GM21576 (cell line): ENCODE measurements around the gene GAD1.

Source experiments
- ATAC-seq: cut with Tn5 transposase; IDR thresholded peaks from one replicate; pipeline ENCODE4 v1.9.1; 2021; ENCODE audit warnings: mild to moderate bottlenecking, moderate library complexity; ENCODE audit not compliant: unreplicated experiment

GAD1 gene

DNA sequence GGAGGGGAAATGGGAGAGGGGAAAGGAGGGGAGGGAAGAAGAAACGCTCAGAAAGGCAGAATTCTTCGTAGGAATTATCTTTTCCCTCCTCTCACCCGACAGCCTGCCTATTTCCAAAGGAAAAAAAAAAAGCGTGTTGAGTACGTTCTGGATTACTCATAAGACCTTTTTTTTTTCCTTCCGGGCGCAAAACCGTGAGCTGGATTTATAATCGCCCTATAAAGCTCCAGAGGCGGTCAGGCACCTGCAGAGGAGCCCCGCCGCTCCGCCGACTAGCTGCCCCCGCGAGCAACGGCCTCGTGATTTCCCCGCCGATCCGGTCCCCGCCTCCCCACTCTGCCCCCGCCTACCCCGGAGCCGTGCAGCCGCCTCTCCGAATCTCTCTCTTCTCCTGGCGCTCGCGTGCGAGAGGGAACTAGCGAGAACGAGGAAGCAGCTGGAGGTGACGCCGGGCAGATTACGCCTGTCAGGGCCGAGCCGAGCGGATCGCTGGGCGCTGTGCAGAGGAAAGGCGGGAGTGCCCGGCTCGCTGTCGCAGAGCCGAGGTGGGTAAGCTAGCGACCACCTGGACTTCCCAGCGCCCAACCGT is at the start of gene GAD1:
TSS of gene GAD1 (plus strand) at position 384 of the 589 bp plus-strand sequence. CDS start 1,705 bp downstream, outside the sequence.
- no peak for ATAC-seq

DNA sequence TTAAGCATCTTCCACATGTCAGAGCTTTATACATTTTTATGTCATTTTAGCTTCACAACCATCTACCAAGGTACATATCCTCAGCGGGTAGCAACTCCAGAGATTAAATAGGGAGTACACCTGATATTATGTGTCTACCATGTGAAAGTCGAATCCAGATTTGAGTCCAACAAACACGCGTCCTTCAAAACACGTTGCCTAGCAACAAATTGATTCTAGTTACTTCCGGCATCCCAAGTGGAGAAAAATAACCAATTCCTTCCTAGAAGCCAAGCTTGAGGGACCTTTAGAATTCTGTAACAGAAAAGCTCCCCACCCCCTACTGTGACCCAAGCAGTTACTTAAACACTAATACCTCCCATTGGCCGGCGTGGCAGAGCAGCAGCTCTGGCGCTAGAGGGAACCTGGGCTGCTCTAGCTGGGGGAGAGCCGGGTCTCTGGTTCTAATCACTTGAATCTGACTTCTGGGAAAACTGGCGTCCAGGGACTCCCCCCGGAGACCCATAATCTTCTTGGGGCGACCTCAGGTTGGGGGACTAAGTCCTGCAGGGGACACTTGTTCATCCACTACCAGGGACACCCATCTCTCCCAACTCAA is 46.6 kb upstream of the GAD1 start, which contains the start of gene ERICH2:
TSS of gene ERICH2 (plus strand) at position 371 of the 598 bp plus-strand sequence. CDS start 304 bp downstream, outside the sequence.
- ATAC-seq, result peak; percentile 48

DNA sequence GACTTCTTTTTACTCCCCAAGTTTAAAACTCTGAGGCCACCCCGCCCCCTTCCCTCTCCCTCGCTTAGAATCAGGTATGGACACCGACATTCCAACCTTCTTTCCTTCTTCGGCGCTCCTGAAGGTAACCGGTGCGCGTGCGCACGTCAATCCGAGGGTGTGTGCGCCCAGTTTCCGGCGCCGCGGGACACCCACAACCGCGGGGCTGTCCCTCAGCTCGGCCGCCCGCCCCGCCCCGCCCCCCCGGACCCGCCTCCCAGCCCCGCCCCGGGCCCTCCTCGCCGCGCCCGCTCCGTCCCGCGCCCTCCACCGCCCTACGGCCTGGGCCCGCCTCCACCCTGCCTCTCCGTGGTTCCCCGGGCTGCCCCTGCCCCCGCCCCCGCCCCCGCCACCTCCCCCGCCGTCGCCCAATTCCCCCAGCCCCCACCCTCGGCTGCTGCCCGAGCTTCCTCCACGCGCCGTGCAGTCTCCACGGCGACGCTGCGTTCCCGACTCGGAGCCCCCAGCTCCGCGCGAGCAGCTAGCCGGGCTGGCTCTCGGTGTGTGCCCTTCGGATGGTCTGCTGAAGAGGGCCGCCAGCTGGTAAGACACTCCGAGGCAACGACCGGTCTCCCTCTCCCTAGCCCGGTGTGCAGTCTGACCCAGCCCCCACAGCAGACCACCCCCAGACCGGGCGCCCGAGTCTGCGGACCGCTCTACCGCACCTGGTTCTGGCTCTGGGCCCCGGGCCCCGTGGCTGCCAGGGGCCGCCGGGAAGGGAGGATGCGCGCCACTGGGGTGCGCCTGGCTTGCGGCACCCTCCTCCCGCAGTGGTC is 45.9 kb upstream of the GAD1 start:
- peak; percentile 80 for ATAC-seq

DNA sequence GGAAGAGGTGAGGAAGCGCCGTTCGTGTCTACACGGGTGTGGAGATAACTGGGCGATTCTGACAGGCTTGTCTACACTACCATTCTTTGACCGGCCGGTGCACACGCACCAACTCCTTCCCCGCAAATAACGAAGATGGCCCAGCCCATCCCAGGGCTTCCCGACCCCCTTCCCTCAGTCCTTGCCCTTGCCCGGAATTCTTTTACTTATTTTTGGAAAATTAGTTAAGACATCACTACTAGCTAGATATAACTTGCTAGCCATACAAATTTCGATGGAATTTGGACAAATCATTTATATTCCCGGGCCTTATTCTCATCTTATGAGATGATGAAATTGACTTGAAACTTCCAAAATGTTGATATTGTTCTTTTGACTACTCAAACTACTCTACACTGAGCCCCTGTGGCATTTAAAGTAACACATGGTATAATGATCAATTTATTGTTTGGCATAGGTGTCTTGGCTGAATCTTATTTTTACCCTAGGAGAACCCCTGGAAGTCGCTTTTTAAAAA is 45.2 kb upstream of the GAD1 start:
- ATAC-seq, result no peak

DNA sequence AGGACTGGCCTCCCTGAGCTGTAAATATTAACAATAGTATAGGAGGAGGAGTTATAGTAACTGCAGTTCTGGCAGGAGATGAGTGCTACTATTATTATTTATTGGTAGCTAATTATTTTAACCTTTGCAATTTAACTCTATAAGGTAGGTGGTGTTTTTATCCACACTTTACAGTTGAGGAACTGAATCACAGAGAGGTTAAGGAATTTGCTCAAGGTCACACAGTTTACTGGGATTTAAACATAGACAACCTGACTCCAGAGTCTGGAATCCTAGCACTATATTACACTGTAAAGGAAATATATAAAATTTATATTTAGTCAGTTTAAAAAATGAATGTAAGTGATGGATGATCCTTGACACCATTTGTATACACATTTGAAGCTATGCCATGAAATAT is 44.4 kb upstream of the GAD1 start:
- no peak for ATAC-seq

DNA sequence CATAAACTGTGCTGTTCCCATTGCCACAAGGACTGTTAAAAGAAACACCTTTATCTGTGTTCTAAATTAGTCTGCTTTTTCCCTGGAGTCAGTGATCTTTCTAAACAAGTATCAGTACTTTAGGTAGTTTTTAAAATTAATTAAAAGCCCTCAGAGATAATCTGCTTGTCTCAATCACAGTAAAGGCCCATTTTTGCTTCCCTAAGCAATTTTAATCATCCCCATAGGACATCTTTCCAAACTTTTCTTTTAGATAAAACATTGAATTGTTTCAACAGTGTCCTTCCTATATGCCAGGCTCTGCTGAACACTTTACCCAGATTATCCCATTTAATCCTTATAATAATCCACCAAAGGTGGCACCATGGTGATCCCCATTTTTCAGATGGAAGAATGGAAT is 42.6 kb upstream of the GAD1 start:
- ATAC-seq, result no peak

DNA sequence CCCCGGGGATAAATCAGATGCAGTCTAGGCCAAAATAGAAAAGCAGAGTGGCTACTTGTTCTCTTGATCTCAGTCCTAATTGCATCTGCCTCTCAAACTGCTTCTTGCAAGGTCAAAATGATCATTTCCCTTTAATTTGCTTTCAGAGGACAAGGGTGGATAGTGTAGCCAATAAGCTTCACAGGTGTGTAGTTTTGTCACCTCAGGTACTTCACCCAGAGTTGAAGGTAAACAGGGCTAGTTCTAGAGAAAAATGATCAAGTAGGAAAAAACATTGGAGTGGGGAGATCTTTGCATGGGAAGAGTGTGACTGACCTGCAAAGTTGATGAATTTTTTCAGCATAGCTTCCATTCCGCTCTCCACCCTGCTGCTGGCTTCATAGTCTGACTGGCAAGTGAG is 37.8 kb upstream of the GAD1 start:
- ATAC-seq, result no peak

DNA sequence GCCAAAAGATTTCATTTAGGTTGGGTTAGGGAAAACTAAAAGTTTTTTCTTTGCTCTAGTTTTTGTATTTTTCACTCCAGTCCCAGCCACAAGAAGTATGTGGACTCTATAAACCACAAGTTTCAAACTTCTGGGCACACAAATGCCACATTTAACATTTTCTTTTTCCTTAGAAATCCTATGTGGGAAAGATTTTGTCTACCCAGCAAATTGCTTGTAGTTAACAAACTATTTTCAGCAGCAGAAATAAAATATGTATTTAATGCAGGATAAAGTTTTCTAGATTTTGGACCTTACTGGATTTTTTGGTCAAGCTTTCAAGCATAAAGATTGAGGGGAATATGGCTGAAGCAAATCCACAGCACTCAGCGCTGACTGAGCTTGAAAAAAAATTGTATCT is 37.4 kb upstream of the GAD1 start:
- ATAC-seq, result no peak

DNA sequence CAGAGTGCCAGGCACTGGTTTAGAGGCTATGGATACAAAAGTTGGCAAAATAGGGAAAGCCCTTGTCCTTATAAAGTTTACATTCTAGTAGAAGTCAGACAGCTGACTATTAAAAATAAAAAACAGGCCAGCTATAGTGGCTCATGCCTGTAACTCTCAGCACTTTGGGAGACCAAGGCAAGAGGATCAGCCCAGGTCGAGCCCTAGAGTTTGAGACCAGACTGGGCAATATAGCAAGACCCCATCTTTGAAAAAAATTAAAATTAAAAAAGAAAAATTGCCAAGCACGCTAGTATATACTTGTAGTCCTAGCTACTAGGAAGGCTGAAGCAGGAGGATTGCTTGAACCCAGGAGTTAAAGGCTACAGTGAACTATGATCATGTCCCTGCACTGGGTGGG is 34.0 kb upstream of the GAD1 start:
- no peak for ATAC-seq

DNA sequence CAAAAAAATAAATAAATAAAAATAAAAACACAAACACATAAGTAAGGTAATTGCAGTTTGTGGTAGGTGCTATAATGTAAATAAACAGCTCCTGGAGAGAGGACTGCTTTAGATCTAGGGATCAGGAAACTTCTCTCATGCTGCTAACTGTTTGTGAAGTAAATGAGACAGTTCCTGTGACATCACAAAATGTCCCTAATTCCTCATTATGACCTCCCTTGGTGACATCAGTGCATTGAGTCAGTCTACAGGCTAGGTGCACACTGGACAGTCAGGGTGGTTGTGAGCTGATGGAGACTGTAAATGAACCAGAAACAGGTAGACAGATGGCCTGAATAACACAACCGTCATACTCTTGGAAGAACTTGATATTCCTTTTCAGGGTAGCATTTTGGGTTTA is 33.1 kb upstream of the GAD1 start:
- ATAC-seq, result no peak

DNA sequence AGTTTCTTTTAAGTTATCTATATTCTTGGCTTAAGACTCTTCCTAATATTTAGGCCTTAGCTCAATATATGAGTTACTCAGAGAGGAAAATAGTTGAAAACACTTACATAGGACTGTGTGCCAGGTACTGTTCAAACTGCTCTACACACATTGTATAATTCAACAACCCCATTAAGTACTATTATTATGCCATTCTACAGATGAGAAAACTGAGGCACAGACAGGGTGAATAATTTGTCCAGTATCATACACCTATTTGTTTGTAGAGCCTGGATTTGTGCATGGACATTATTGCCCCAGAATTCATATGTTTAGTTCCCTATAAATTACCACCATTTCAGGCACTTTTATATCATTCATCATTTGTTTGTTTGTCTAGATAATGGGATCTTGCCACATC is 17.7 kb upstream of the GAD1 start:
- no peak for ATAC-seq

DNA sequence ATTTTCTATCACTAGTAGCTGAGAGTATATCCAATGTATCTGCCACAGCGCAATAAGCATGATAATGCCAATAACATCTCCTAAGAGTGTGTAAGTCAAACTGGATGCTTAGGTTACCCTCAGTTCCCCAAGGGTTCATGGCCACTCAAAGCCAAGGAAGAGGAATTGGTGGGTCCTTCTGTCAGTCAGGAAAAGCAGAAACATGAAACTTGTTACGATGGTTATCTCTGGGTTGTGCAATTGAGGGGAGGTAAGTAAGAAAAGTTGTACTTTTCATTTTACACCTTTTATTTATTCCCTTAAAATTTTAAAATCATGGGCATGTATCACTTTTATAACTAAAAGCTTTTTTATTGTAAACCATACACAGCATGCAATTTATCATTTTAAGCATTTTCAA is 10.1 kb upstream of the GAD1 start:
- no peak for ATAC-seq

DNA sequence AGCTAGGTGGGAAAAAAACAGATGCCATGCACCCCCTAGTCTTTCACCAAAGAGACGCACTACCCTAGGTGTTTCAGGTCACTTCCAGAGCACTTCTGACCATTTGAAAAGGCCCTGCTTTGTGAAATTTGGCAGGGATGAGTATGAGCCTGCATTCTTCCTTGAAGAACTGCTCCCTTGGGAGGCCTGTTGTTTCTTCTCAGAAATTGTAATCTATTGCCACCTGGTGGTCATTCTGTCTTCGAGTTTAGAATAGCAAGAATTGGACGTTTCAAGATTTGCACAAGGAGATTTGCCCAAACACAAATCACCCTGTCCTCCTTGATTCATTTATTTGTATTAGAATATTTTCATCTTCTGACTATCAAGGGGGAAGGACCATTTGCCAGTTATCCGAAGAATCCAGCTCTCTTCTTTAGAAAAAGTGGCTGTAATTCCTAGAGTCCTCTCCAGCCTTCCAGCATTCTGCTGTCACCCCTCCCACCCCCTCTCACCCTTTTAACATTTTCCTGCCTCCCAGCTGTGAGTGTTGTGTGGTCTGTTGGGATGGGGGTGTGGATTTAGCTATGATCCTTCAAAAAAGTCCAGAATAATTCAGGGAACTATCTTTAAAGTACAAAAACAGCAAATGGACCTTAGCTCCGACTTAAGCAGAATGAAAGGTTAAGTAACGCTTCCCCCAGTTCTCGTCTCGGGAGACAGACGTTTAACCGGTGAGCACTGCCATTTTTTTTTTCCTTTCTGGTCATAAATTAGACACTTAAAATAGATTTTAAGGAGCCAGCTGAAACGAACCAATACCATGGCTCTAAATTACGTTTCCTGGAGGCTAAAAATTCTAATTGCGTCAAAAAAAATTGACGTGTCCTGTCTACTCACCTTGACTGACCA is 3.7 kb upstream of the GAD1 start:
- ATAC-seq, result no peak

DNA sequence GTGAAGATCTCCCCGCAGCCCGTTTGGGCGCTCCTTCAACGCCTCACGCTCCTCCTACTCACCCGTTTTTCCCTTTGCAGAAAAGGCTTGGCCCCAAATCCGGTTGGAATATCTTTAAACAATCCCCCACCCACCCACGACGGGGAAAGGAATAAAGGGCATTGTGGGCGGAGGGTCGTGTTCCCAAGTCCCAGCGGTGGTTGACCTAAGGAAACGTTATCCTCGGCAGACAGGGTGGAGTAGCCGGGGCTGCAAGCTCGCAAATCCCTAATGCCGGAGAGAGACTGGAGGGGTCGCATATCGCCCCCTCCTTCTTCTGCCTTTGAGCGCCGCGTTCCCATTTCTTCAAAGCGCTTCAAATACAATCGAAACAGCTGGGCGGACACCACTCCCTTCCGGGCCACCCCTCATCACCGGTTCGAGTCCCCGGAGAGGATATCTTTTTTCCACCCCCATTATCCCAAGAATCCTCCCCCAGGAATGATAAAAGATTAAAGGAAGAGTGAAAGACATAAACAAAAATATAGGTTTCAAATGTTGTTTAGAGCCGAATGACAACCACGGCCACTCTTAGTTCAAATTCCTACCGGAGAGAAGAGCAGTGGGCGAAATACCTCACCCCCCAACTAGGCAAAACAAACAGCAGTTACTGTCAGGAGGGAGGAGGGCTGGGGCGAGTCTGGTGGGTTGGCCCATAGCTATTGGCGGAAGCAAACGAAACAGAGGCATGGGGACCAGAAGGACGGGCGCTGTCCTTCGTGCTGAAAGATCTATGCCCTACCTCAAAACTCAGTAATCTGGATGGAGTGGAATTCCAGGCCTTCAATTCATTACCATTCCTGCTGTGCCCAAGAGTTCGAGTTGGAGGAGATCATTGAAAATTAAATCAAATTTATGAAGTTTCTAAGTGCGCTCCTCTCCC is 2.8 kb upstream of the GAD1 start:
- no peak for ATAC-seq

DNA sequence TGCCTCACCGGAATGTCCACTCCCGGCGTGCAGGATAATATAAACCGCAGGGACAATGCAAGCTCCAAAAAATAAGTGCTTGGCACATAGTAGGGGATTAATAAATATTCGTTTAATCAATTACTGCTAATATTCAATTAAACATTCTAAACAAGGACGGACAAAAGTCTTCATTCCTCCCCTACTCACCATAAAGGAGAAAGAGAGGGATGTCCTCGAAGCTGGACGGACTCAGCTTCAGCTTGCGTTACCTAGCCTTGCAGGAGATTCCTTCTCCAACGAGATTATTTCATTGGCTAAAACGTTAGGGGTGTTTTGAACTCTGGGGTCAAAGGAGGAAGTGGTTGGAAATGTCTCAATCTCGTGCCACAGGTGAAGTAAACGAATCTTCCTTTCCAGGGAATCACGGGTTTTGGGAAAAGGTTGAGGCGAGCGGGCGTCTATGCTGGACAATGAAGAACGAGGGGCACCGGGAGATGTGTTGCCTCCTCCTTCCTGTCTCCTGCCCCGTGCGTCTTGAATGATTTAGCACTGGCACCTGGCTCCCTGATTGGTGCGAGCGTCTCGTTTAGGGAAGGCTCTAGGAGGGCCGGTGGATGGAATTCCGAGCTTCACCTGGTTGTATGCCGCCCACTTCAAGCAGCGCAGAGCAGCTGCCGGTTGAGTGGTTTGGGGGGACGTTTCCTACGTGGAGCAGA is 2.0 kb upstream of the GAD1 start:
- no peak for ATAC-seq

DNA sequence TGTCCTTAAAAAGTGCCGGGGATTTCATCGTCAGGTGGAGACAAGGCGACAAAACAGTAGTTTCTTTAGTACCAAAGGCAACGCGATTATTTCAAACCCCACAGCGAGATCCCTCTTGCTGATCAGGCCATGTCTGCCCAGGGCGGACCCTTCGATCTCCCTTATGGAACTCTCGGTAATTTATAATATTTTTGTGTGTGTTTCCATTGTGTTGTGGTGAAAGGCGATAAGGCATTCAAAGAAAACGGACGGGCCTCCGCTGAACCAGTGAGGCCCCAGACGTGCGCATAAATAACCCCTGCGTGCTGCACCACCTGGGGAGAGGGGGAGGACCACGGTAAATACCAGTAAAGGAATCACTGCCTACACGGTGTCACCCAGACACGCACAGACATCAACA is 1.4 kb upstream of the GAD1 start:
- ATAC-seq, result no peak

DNA sequence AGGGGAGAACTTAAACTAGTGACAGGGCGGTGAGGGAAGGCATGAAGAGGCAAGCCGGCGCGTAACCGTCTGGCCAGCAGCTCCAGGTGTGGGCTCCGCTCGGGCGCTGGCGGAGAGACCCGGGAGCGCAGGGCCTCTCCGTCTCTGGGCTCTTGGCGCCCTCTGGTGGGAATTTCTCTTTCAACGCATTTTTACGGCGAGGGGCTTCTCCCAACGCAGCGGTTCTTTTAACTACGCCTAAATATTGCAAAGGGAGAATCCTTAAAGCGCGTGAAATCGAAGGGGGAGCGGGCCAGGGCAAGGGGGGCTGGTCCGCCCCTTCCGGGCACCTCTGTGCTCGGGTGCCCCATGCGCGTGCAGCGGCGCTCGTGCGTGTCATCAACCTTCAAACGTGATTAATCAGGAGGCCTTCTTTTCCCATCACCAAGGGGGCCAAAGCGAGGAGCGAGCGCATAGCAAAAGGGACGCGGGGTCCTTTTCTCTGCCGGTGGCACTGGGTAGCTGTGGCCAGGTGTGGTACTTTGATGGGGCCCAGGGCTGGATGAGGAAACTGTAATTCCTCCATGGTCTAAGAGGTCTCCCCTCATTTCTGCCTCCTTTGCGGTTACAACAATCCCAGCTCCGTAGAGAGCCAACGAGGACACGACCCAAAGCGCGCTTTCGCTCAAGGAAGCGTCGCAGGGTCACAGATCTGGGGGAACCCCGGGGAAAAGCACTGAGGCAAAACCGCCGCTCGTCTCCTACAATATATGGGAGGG is 762 bp upstream of the GAD1 start:
- ATAC-seq, result peak; percentile 40
